Esophagus muscularis mucosa (tissue), 4 donors: ENCODE results near the gene CDC40. TPM values are rescaled to one million over a fixed set of nuclear protein-coding genes. Genes with fewer than 3 reads are reported as not detected.

ENCODE experiments used
- DNase-seq: peaks from one replicate; pipeline ENCODE4 v3.0.0-alpha.2; 2017; ENCODE audit errors: extremely low spot score
- H3K27ac ChIP-seq, 4 donors: fragments of 200-600 bp; sonication (generic); replicated peaks in 1 of 4; 1 replicate in 3 of 4; 2 replicates in 1 of 4; pipeline ENCODE4 v1.5.1; 2016 to 2019; ENCODE audit warnings: mild to moderate bottlenecking in 1 of 4
- H3K27me3 ChIP-seq, 4 donors: fragments of 200-600 bp; sonication (generic); one replicate each; pipeline versions ENCODE4 v1.5.1 to v1.6.0; 2016 to 2019
- H3K36me3 ChIP-seq, 4 donors: fragments of 200-600 bp; sonication (generic); one replicate each; pipeline ENCODE4 v1.5.1; 2016 to 2019
- H3K4me1 ChIP-seq, 4 donors: fragments of 200-600 bp; sonication (generic); one replicate each; pipeline ENCODE4 v1.5.1; 2016 to 2019
- H3K4me3 ChIP-seq, 4 donors: fragments of 200-600 bp; sonication (generic); 1 replicate in 2 of 4; 2 replicates in 2 of 4; pipeline ENCODE4 v1.5.1; 2016 to 2019; ENCODE audit warnings: mild to moderate bottlenecking in 4 of 4, moderate library complexity in 1 of 4
- H3K9me3 ChIP-seq, 4 donors: fragments of 200-600 bp; sonication (generic); 1 replicate in 3 of 4; 2 replicates in 1 of 4; pipeline ENCODE4 v1.5.1; 2016 to 2019
- CTCF ChIP-seq, 3 experiments: fragments of 200-600 bp in 2 of 3; fragments of 450-650 bp in 1 of 3; sonication (generic) in 2 of 3; IDR thresholded peaks; one replicate each; pipeline ENCODE4 v1.5.1; 2017 to 2019; ENCODE audit warnings: antibody characterized with exemption in 3 of 3, mild to moderate bottlenecking in 2 of 3, moderate library complexity in 1 of 3
- EP300 ChIP-seq: sonication (generic); formaldehyde crosslinking; IDR thresholded peaks from one replicate; pipeline ENCODE4 v1.6.1; 2017; ENCODE audit warnings: antibody characterized with exemption
- POLR2A ChIP-seq: fragments of 450-650 bp; IDR thresholded peaks from one replicate; pipeline ENCODE4 v1.6.1; 2017; ENCODE audit warnings: antibody characterized with exemption, moderate library complexity, mild to moderate bottlenecking, low read depth
- POLR2AphosphoS5 ChIP-seq, 2 donors: sonication (generic); formaldehyde crosslinking; IDR thresholded peaks; one replicate each; pipeline ENCODE4 v1.6.1; 2017; ENCODE audit warnings: antibody characterized with exemption in 2 of 2
- WGBS: methylation state at CpG from one replicate; pipeline ENCODE4 v1.1.5; 2018; 5-methylcytosine and 5-hydroxymethylcytosine counted together
- intact Hi-C: fragments of 100-400 bp; cut with DNase I; formaldehyde crosslinking; loops from one replicate; pipeline ENCODE4 v1.15.1; 2023
- total RNA-seq, 4 donors: library from RNA; depleted of rRNA; stranded (reverse); fragments of >200 nt; gene quantifications; one replicate each; pipeline versions ENCODE4 v1.1.0 to v1.2.1, GENCODE V29; 2016

The CDC40 gene
- total RNA-seq, 4 donors from 2014 or later = 12.0 to 29.1 (median 15.2) TPM

DNA sequence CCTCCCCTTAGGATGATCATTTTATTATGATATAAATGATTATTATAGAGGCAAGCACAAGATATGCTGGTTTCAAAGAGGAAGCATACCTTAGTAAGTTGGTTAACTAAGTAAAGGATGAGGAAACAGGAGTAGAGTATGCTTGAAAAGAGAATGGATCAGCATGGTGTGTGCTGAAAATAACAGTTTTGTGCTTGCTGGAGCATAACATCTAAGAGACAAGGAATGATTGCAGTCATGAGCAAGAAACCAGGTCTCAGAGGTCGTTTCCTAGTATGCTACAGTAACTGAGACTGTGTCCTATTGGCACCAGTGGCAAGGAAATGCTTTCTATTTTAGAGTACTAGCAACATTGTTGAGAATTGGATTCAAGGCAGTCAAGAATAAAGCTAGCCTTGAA is 34.1 kb downstream of the CDC40 start:
- DNase-seq = no peak
- Histone ChIP-seq H3K36me3 (peaks cover 33 to 100% (median 69%) of the 10 kb centered on the region in 4 donors), H3K27ac (no peak overlapping the region), H3K9me3 (no peaks in the 10 kb centered on the region), H3K27me3 (no peaks in the 10 kb centered on the region), H3K4me3 (no peak overlapping the region), H3K4me1 (no peaks in the 10 kb centered on the region)
- WGBS = 79% methylated on average over 1 of the region's 1 CpG
- TF ChIP-seq POLR2AphosphoS5 (IDR thresholded peaks at IDR 0.05) (no peak), EP300 (no peak), CTCF (IDR thresholded peaks at IDR 0.05) (no peak), POLR2A (no peak)
- intact Hi-C loops = no loop called here

- DNase-seq = no peak
- Histone ChIP-seq H3K27me3 (no peaks in the 10 kb centered on the region), H3K27ac (no peak overlapping the region), H3K4me1 (no peaks in the 10 kb centered on the region), H3K4me3 (no peak overlapping the region), H3K9me3 (no peaks in the 10 kb centered on the region), H3K36me3 (peaks cover 47 to 100% (median 79%) of the 10 kb centered on the region in 4 donors)
- intact Hi-C loops = no loop called here
- 88% methylated on average over 5 of the region's 5 CpGs for WGBS
- no peak for TF ChIP-seq EP300
- no peak for TF ChIP-seq CTCF (IDR thresholded peaks at IDR 0.05)
- no peak for TF ChIP-seq POLR2A
- no peak for TF ChIP-seq POLR2AphosphoS5 (IDR thresholded peaks at IDR 0.05)
Observed at GRCh38 chr6:110216140-110216539, 35.9 kb downstream of the CDC40 start.

- TF ChIP-seq CTCF (IDR thresholded peaks at IDR 0.05) (no peak), POLR2AphosphoS5 (IDR thresholded peaks at IDR 0.05) (no peak), POLR2A (no peak), EP300 (no peak)
Observed at GRCh38 chr6:110217266-110217665, 37.0 kb downstream of the CDC40 start.

GRCh38 chr6:110221738-110222137 is 41.5 kb downstream of the CDC40 start:
- TF ChIP-seq EP300 (no peak), CTCF (IDR thresholded peaks at IDR 0.05) (no peak), POLR2AphosphoS5 (IDR thresholded peaks at IDR 0.05) (no peak), POLR2A (no peak)
- no peak overlapping the region for H3K4me3 ChIP-seq
- no peaks in the 10 kb centered on the region for H3K9me3 ChIP-seq
- DNase-seq = no peak
- H3K27ac ChIP-seq = no peak overlapping the region
- H3K36me3 ChIP-seq = peaks cover 30 to 79% (median 54%) of the 10 kb centered on the region in 4 donors
- H3K27me3 ChIP-seq = no peaks in the 10 kb centered on the region
- no peaks in the 10 kb centered on the region for H3K4me1 ChIP-seq
- intact Hi-C loops = no loop called here

More at GRCh38 chr6:110217266-110217665, 37.0 kb downstream of the CDC40 start:
- Histone ChIP-seq H3K27ac (no peak overlapping the region), H3K9me3 (no peaks in the 10 kb centered on the region), H3K4me3 (no peak overlapping the region), H3K27me3 (no peaks in the 10 kb centered on the region), H3K36me3 (peaks cover 45 to 99% (median 76%) of the 10 kb centered on the region in 4 donors), H3K4me1 (no peaks in the 10 kb centered on the region)
- 90% methylated on average over 2 of the region's 2 CpGs for WGBS
- DNase-seq = no peak
- intact Hi-C loops = no loop called here

- Histone ChIP-seq H3K27me3 (no peaks in the 10 kb centered on the region), H3K36me3 (peaks cover 8 to 67% (median 35%) of the 10 kb centered on the region in 4 donors), H3K4me3 (no peak overlapping the region), H3K9me3 (no peaks in the 10 kb centered on the region), H3K27ac (no peak overlapping the region), H3K4me1 (no peaks in the 10 kb centered on the region)
- TF ChIP-seq CTCF (IDR thresholded peaks at IDR 0.05) (no peak), POLR2A (no peak), EP300 (no peak), POLR2AphosphoS5 (IDR thresholded peaks at IDR 0.05) (no peak)
- intact Hi-C loops = no loop called here
- DNase-seq = no peak
- WGBS = 91% methylated on average over 1 of the region's 1 CpG
Observed at GRCh38 chr6:110226261-110226660, 46.0 kb downstream of the CDC40 start.
